Retinal pigment epithelial cell (primary cell): ENCODE results near the gene IMP3.

Experiments used
- DNase-seq: peaks from one replicate; pipeline ENCODE4 v3.0.0-alpha.2; 2010; ENCODE audit warnings: low read depth
- H3K4me3 ChIP-seq: 2 replicates; pipeline ENCODE4 v1.5.1; 2011; ENCODE audit warnings: mild to moderate bottlenecking, low read length, control low read depth, moderate library complexity
- TF ChIP-seq, protein P1 (sequence below): conservative IDR thresholded peaks from 2 replicates; pipeline ENCODE4 v1.5.1; 2011; ENCODE audit warnings: low read depth, low read length, control low read depth, inconsistent platforms

Gene IMP3

DNA sequence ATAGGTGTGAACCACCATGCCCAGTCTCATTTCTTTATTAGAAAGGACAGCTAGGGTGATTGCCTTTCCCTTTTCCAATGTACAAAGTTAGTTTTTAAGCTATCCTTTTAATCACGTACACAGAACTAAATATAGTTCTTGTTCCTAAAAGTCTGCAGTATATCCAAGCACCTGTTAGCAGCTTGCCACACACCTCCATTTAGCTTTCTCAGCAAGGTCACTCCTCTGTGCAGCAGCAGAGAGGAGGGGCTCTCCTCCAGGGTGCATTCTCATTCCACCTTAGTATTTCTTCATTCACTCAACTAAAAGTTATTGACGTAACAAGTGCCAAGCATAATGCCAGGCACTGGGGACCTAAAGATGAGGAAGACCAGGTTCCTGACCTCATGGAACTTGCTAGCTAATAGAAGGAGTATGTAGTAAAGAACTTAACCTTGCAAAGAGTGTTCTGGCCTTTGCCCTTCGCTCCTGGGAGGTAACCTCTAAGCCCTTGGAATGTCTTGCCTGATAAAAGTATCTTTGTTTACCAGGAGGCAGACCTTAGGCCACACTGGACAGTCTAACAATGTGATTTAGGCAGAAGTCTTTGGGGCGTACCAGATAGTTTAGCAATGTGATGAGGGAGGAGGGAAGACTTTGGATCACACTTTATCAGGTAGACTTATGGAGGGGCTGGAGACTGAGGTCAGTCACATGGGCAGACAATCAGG, 48.2 kb downstream of the IMP3 start:
- no peak overlapping the region for H3K4me3 ChIP-seq
- no peak for DNase-seq
- TF ChIP-seq, protein P1, sequence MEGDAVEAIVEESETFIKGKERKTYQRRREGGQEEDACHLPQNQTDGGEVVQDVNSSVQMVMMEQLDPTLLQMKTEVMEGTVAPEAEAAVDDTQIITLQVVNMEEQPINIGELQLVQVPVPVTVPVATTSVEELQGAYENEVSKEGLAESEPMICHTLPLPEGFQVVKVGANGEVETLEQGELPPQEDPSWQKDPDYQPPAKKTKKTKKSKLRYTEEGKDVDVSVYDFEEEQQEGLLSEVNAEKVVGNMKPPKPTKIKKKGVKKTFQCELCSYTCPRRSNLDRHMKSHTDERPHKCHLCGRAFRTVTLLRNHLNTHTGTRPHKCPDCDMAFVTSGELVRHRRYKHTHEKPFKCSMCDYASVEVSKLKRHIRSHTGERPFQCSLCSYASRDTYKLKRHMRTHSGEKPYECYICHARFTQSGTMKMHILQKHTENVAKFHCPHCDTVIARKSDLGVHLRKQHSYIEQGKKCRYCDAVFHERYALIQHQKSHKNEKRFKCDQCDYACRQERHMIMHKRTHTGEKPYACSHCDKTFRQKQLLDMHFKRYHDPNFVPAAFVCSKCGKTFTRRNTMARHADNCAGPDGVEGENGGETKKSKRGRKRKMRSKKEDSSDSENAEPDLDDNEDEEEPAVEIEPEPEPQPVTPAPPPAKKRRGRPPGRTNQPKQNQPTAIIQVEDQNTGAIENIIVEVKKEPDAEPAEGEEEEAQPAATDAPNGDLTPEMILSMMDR: no peak

DNA sequence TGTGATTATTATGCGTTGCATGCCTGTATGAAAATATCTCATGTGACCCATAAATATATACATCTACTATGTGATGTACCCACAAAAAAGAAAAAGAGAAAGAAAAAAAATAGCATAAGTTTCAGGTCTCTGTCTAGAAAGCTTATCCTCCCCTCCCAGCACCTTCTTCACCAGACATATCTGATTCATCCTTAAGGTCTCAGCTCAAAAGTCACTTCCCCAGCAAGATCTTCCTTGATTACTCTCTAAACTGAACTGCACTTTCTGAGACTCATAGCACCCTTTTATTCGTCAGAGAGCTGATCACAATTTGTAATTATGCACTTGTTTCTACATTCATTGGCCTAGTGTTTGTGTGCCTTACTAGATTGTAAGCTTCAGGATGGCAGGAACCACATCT, 49.8 kb downstream of the IMP3 start:
- TF ChIP-seq, protein P1: no peak
- H3K4me3 ChIP-seq: no peak overlapping the region
- no peak for DNase-seq
